Measurements from ENCODE around the gene GUK1.

GUK1 gene

DNA sequence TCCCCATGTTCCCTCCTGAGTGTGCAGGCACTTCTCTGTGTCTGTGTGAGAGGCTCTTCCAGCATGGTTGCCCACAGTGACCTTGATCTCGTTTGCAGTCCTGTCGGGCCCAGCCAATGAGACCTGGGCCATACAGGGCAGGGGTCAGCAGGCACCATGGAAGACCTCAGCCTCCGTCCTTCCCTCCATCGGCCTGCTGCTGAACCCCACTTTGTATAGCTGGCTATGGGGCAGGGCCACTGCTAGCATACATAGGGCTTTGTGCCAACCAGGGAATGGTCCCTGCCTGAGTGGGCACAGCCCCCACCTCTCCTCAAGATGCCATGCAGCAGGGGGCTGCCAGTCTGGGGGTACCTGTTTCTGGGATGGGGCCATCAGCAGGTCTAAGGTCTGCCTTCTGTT, 40.7 kb upstream of the GUK1 start:
- Histone ChIP-seq H3K36me3 (replicated peaks in 1 of 2; ENCODE audit: control insufficient read depth in 2 of 2, insufficient read depth in 2 of 2, low read length in 2 of 2) (peaks cover 43 to 69% of the 10 kb centered on the region in 2 donors), H3K79me1 (ENCODE audit: low read depth, low read length) (peaks cover 36% of the 10 kb centered on the region), H2BK15ac (ENCODE audit: low read length) (no peak overlapping the region), H2AK5ac (ENCODE audit: low read depth, low read length) (no peak overlapping the region), H2AFZ (ENCODE audit: low read length) (no peak overlapping the region), H3K23ac (ENCODE audit: low read depth, low read length, poor library complexity) (peak overlapping the region; percentile 75), H4K91ac (ENCODE audit: low read depth, low read length, poor library complexity) (no peak overlapping the region), H2BK120ac (ENCODE audit: low read depth, low read length) (no peak overlapping the region), H3K27ac (replicated peaks; ENCODE audit: low read length) (no peak overlapping the region), H3K4me2 (ENCODE audit: insufficient read depth, low read length, poor library complexity, severe bottlenecking) (no peak overlapping the region), H3K4ac (ENCODE audit: low read length) (no peak overlapping the region), H3K9ac (ENCODE audit: low read depth, low read length, poor library complexity) (no peak overlapping the region), H3K27me3 (ENCODE audit: control insufficient read depth in 3 of 3, insufficient read depth in 3 of 3, low read depth in 1 of 3, low read length in 3 of 3) (no peaks in the 10 kb centered on the region), H2BK12ac (ENCODE audit: low read length) (no peak overlapping the region), H3K4me1 (ENCODE audit: control insufficient read depth in 2 of 2, insufficient read depth in 1 of 2, low read depth in 1 of 2, low read length in 2 of 2) (peaks cover 0 to 5% of the 10 kb centered on the region in 2 donors), H3K4me3 (ENCODE audit: low read length in 2 of 2) (peak overlapping the region in 1 of 2 donors; percentile 23), H4K8ac (ENCODE audit: low read depth, low read length) (peak overlapping the region; percentile 66), H2BK5ac (ENCODE audit: low read length) (no peak overlapping the region), H3K9me3 (replicated peaks in 1 of 2; ENCODE audit: control insufficient read depth in 2 of 2, insufficient read depth in 1 of 2, low read depth in 1 of 2, low read length in 2 of 2) (peaks cover 7 to 16% of the 10 kb centered on the region in 2 donors), H3K14ac (ENCODE audit: low read length) (no peak overlapping the region), H3K18ac (ENCODE audit: low read length) (no peak overlapping the region)
- no peak for DNase-seq (ENCODE audit: low spot score)
- WGBS, 2 donors (ENCODE audit: extremely low coverage in 2 of 2, insufficient read length in 2 of 2, insufficient replicate concordance in 1 of 2): no CpG with 5 or more reads among the region's 4 CpGs

DNA sequence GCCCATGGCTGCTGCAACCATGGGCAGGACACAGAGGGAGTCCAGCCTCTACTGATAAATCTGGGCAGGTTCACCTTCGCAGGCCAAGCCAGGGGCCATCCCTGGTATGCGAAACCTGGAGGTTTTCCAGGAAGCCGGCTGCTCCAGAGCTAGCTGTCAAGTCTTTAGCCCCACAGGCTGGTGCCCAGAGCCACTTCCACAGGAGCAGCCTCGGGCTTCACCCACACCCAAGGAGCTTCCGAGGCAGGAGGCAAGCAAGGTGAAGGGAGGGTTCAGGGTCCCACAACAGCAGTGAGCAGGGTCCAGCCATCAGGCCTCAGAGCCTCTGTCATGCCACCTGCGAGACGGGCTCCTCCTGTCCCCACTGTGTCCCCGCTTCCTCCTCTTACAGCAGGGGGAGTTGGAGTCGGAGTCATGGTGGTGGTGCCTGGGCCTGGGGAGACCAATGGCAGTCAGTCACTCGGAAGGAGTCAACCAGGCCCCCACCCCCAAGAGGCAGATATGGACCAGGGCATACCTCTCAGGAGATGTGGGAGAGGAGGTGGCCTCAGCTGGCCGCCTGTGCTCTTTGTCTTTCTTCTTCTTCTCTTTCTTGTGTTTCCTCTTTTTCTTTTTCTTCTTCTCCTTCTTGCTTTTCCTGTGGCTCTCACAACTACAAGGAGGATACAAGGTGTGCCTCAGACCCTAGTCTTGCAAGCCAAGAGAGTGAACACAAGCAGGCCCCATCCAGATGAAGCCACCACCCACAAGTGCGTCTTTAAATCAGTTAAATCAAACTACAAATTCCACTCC, 39.1 kb upstream of the GUK1 start:
- Histone ChIP-seq H3K14ac (ENCODE audit: low read length) (no peak overlapping the region), H3K4me1 (ENCODE audit: control insufficient read depth in 2 of 2, insufficient read depth in 1 of 2, low read depth in 1 of 2, low read length in 2 of 2) (peaks cover 0 to 5% of the 10 kb centered on the region in 2 donors), H2BK5ac (ENCODE audit: low read length) (no peak overlapping the region), H3K4me3 (ENCODE audit: low read length in 2 of 2) (peak overlapping the region; percentile 23 to 89), H3K79me1 (ENCODE audit: low read depth, low read length) (peaks cover 28% of the 10 kb centered on the region), H2BK12ac (ENCODE audit: low read length) (no peak overlapping the region), H3K27ac (replicated peaks; ENCODE audit: low read length) (no peak overlapping the region), H4K8ac (ENCODE audit: low read depth, low read length) (no peak overlapping the region), H3K4ac (ENCODE audit: low read length) (no peak overlapping the region), H2BK15ac (ENCODE audit: low read length) (no peak overlapping the region), H2AK5ac (ENCODE audit: low read depth, low read length) (no peak overlapping the region), H2BK120ac (ENCODE audit: low read depth, low read length) (no peak overlapping the region), H2AFZ (ENCODE audit: low read length) (no peak overlapping the region), H3K9me3 (replicated peaks in 1 of 2; ENCODE audit: control insufficient read depth in 2 of 2, insufficient read depth in 1 of 2, low read depth in 1 of 2, low read length in 2 of 2) (no peaks in the 10 kb centered on the region), H3K23ac (ENCODE audit: low read depth, low read length, poor library complexity) (no peak overlapping the region), H3K9ac (ENCODE audit: low read depth, low read length, poor library complexity) (peak overlapping the region; percentile 55), H4K91ac (ENCODE audit: low read depth, low read length, poor library complexity) (no peak overlapping the region), H3K4me2 (ENCODE audit: insufficient read depth, low read length, poor library complexity, severe bottlenecking) (no peak overlapping the region), H3K18ac (ENCODE audit: low read length) (no peak overlapping the region), H3K27me3 (ENCODE audit: control insufficient read depth in 3 of 3, insufficient read depth in 3 of 3, low read depth in 1 of 3, low read length in 3 of 3) (no peaks in the 10 kb centered on the region), H3K36me3 (replicated peaks in 1 of 2; ENCODE audit: control insufficient read depth in 2 of 2, insufficient read depth in 2 of 2, low read length in 2 of 2) (peaks cover 46 to 71% of the 10 kb centered on the region in 2 donors)
- DNase-seq (ENCODE audit: low spot score): no peak
- WGBS, 2 donors (ENCODE audit: extremely low coverage in 2 of 2, insufficient read length in 2 of 2, insufficient replicate concordance in 1 of 2): no CpG with 5 or more reads among the region's 12 CpGs

DNA sequence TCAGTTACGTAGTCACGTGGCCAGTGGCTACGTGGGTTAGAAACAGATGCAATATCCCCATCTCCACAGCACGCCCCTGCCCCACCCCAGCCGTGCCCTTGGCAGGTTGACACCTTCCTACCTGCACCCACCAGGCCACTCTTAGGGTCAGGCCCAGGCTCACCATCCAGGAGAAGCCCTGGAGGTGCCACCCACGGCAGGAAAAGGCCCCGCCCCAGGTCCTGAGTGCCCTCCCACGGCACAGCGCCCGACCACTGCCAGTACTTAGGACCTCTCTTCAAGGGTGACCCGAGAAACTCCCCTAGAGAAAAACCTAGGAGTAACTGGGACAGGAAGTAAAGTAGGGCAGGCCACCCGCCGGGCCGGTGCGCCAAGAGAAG, 38.5 kb upstream of the GUK1 start:
- Histone ChIP-seq H3K79me1 (ENCODE audit: low read depth, low read length) (peaks cover 27% of the 10 kb centered on the region), H3K27me3 (ENCODE audit: control insufficient read depth in 3 of 3, insufficient read depth in 3 of 3, low read depth in 1 of 3, low read length in 3 of 3) (no peaks in the 10 kb centered on the region), H2BK120ac (ENCODE audit: low read depth, low read length) (no peak overlapping the region), H2BK12ac (ENCODE audit: low read length) (no peak overlapping the region), H3K4me3 (ENCODE audit: low read length in 2 of 2) (peak overlapping the region; percentile 89 to 99), H4K91ac (ENCODE audit: low read depth, low read length, poor library complexity) (no peak overlapping the region), H2BK15ac (ENCODE audit: low read length) (no peak overlapping the region), H3K4ac (ENCODE audit: low read length) (no peak overlapping the region), H3K4me2 (ENCODE audit: insufficient read depth, low read length, poor library complexity, severe bottlenecking) (peak overlapping the region; percentile 96), H2AFZ (ENCODE audit: low read length) (no peak overlapping the region), H3K23ac (ENCODE audit: low read depth, low read length, poor library complexity) (peak overlapping the region; percentile 20), H3K18ac (ENCODE audit: low read length) (no peak overlapping the region), H3K4me1 (ENCODE audit: control insufficient read depth in 2 of 2, insufficient read depth in 1 of 2, low read depth in 1 of 2, low read length in 2 of 2) (peaks cover 0 to 5% of the 10 kb centered on the region in 2 donors), H2BK5ac (ENCODE audit: low read length) (no peak overlapping the region), H3K27ac (replicated peaks; ENCODE audit: low read length) (no peak overlapping the region), H3K9me3 (replicated peaks in 1 of 2; ENCODE audit: control insufficient read depth in 2 of 2, insufficient read depth in 1 of 2, low read depth in 1 of 2, low read length in 2 of 2) (no peaks in the 10 kb centered on the region), H3K14ac (ENCODE audit: low read length) (no peak overlapping the region), H3K9ac (ENCODE audit: low read depth, low read length, poor library complexity) (peak overlapping the region; percentile 95), H3K36me3 (replicated peaks in 1 of 2; ENCODE audit: control insufficient read depth in 2 of 2, insufficient read depth in 2 of 2, low read length in 2 of 2) (peaks cover 49 to 71% of the 10 kb centered on the region in 2 donors), H4K8ac (ENCODE audit: low read depth, low read length) (no peak overlapping the region), H2AK5ac (ENCODE audit: low read depth, low read length) (no peak overlapping the region)
- no peak for DNase-seq (ENCODE audit: low spot score)
- no CpG with 5 or more reads among the region's 15 CpGs for WGBS, 2 donors (ENCODE audit: extremely low coverage in 2 of 2, insufficient read length in 2 of 2, insufficient replicate concordance in 1 of 2)

DNA sequence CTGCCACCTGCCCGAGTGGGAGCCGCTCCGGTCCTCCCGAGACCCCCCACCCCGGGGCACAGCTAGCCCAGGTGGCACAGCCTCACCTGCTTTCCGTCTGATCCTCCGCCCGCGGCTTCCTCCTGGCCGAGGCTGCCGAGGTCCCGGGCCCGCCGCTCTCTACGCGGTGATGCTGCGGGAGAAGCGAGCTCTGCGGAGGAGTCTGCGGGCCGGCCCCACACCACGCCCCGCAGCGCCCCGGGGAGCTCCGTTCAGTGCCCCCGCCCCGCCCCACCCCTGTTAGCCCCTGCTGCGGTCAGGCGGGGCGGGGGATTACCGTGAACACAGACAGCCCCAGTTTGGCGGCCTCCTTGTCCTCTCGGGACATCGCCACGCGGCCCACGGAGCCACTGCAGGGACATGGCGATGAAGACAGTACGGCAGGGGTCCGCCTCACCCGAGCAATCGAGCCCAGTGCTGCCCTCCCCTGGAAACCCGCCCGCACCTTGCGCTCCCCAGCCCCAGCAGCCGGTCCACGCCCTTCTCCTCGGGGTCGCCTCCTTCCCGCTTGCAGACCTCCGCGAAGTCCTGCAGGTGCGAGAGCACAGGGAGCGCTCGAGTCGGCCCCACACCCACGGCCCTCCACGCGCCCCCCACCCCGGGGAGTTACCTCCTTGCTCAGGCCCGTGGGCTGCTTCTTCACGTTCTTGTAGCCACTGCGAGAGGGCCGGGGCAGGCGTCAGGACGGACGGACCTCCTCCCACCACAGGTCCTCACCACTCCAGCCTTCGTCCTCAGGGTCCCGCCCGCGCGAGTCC, 37.9 kb upstream of the GUK1 start:
- Histone ChIP-seq H3K18ac (ENCODE audit: low read length) (peak overlapping the region; percentile 57), H3K23ac (ENCODE audit: low read depth, low read length, poor library complexity) (peak overlapping the region; percentile 65), H3K27ac (replicated peaks; ENCODE audit: low read length) (no peak overlapping the region), H3K14ac (ENCODE audit: low read length) (peak overlapping the region; percentile 71), H3K36me3 (replicated peaks in 1 of 2; ENCODE audit: control insufficient read depth in 2 of 2, insufficient read depth in 2 of 2, low read length in 2 of 2) (peaks cover 45 to 71% of the 10 kb centered on the region in 2 donors), H4K91ac (ENCODE audit: low read depth, low read length, poor library complexity) (peak overlapping the region; percentile 30), H4K8ac (ENCODE audit: low read depth, low read length) (no peak overlapping the region), H2BK15ac (ENCODE audit: low read length) (no peak overlapping the region), H3K9me3 (replicated peaks in 1 of 2; ENCODE audit: control insufficient read depth in 2 of 2, insufficient read depth in 1 of 2, low read depth in 1 of 2, low read length in 2 of 2) (no peaks in the 10 kb centered on the region), H3K4ac (ENCODE audit: low read length) (no peak overlapping the region), H3K9ac (ENCODE audit: low read depth, low read length, poor library complexity) (peak overlapping the region; percentile 95), H3K79me1 (ENCODE audit: low read depth, low read length) (peaks cover 27% of the 10 kb centered on the region), H2BK5ac (ENCODE audit: low read length) (no peak overlapping the region), H3K27me3 (ENCODE audit: control insufficient read depth in 3 of 3, insufficient read depth in 3 of 3, low read depth in 1 of 3, low read length in 3 of 3) (no peaks in the 10 kb centered on the region), H2AK5ac (ENCODE audit: low read depth, low read length) (peak overlapping the region; percentile 97), H3K4me2 (ENCODE audit: insufficient read depth, low read length, poor library complexity, severe bottlenecking) (peak overlapping the region; percentile 96), H3K4me3 (ENCODE audit: low read length in 2 of 2) (peak overlapping the region; percentile 89 to 99), H3K4me1 (ENCODE audit: control insufficient read depth in 2 of 2, insufficient read depth in 1 of 2, low read depth in 1 of 2, low read length in 2 of 2) (peaks cover 0 to 5% of the 10 kb centered on the region in 2 donors), H2BK120ac (ENCODE audit: low read depth, low read length) (no peak overlapping the region), H2BK12ac (ENCODE audit: low read length) (no peak overlapping the region), H2AFZ (ENCODE audit: low read length) (peak overlapping the region; percentile 97)
- no CpG with 5 or more reads among the region's 73 CpGs for WGBS, 2 donors (ENCODE audit: extremely low coverage in 2 of 2, insufficient read length in 2 of 2, insufficient replicate concordance in 1 of 2)
- no peak for DNase-seq (ENCODE audit: low spot score)
